CD14-positive monocyte (primary cell): Measurements from ENCODE around the gene KLLN. TPM values are rescaled to one million over a fixed set of nuclear protein-coding genes. Genes with fewer than 3 reads are reported as not detected.

Experiments
- DNase-seq, 3 donors: peaks; one replicate each; pipeline ENCODE4 v3.0.0-alpha.2; 2011 to 2022
- H2AFZ ChIP-seq: 2 replicates; pipeline ENCODE4 v1.6.0; 2012; ENCODE audit warnings: mild to moderate bottlenecking, low read depth, low read length, inconsistent platforms; ENCODE audit not compliant: insufficient read depth, poor library complexity, severe bottlenecking
- H3K27ac ChIP-seq, 2 donors: 1 replicate in 1 of 2; 2 replicates in 1 of 2; pipeline ENCODE4 v1.5.1; 2012 to 2013; ENCODE audit warnings: low read length in 2 of 2, control low read depth in 1 of 2, inconsistent platforms in 1 of 2, low read depth in 1 of 2, mild to moderate bottlenecking in 1 of 2
- H3K27me3 ChIP-seq, 2 donors: one replicate each; pipeline versions ENCODE4 v1.6.0 to v1.6.1; 2011 to 2013; ENCODE audit warnings: low read length in 2 of 2; ENCODE audit not compliant: control insufficient read depth in 2 of 2, insufficient read depth in 2 of 2
- H3K36me3 ChIP-seq, 2 donors: replicated peaks in 1 of 2; 1 replicate in 1 of 2; 2 replicates in 1 of 2; pipeline versions ENCODE4 v1.5.1 to v1.6.1; 2012 to 2013; ENCODE audit warnings: low read length in 2 of 2, control low read depth in 1 of 2, inconsistent platforms in 1 of 2, mild to moderate bottlenecking in 1 of 2; ENCODE audit not compliant: insufficient read depth in 2 of 2, control insufficient read depth in 1 of 2
- H3K4me1 ChIP-seq, 2 donors: 1 replicate in 1 of 2; 2 replicates in 1 of 2; pipeline versions ENCODE4 v1.5.1 to v1.6.1; 2012 to 2013; ENCODE audit warnings: low read length in 2 of 2, control low read depth in 1 of 2, inconsistent platforms in 1 of 2, mild to moderate bottlenecking in 1 of 2, moderate library complexity in 1 of 2; ENCODE audit not compliant: insufficient read depth in 2 of 2, control insufficient read depth in 1 of 2
- H3K4me2 ChIP-seq: replicated peaks from 2 replicates; pipeline ENCODE3; 2012; ENCODE audit warnings: low read length, moderate library complexity, mild to moderate bottlenecking; ENCODE audit not compliant: poor library complexity, severe bottlenecking; ENCODE audit errors: extremely low read depth
- H3K4me3 ChIP-seq, 3 experiments: fragments of 200-600 bp in 1 of 3; sonication (generic) in 1 of 3; replicated peaks in 1 of 3; 1 replicate in 2 of 3; 2 replicates in 1 of 3; pipeline ENCODE4 v1.5.1; 2011 to 2013; ENCODE audit warnings: low read length in 3 of 3, mild to moderate bottlenecking in 3 of 3, control low read depth in 2 of 3, low read depth in 2 of 3, inconsistent platforms in 1 of 3, moderate library complexity in 1 of 3
- H3K79me2 ChIP-seq: 2 replicates; pipeline ENCODE4 v1.6.0; 2012; ENCODE audit warnings: mild to moderate bottlenecking, control low read depth, inconsistent platforms, low read length, moderate library complexity; ENCODE audit not compliant: insufficient read depth
- H3K9ac ChIP-seq: 2 replicates; pipeline ENCODE4 v1.6.0; 2017; ENCODE audit warnings: low read length, mild to moderate bottlenecking; ENCODE audit not compliant: insufficient read depth, poor library complexity, severe bottlenecking
- H3K9me3 ChIP-seq, 2 donors: replicated peaks in 1 of 2; 1 replicate in 1 of 2; 2 replicates in 1 of 2; pipeline versions ENCODE4 v1.5.1 to v1.6.1; 2012 to 2013; ENCODE audit warnings: low read length in 2 of 2, control low read depth in 1 of 2; ENCODE audit not compliant: control insufficient read depth in 1 of 2, insufficient read depth in 1 of 2
- H4K20me1 ChIP-seq: 2 replicates; pipeline ENCODE4 v1.6.0; 2012; ENCODE audit warnings: mild to moderate bottlenecking, low read length, control low read depth, moderate library complexity; ENCODE audit not compliant: insufficient read depth
- H3K27ac Mint-ChIP-seq, 7 donors: one replicate each; pipeline ENCODE4 v1.8.0; 2020; ENCODE audit warnings: mild to moderate bottlenecking in 7 of 7, mixed read lengths in 7 of 7, moderate library complexity in 6 of 7, inconsistent platforms in 2 of 7
- H3K27me3 Mint-ChIP-seq, 3 donors: one replicate each; pipeline ENCODE4 v1.8.0; 2021 to 2022; ENCODE audit warnings: low read depth in 3 of 3, mild to moderate bottlenecking in 3 of 3, mixed read lengths in 3 of 3, moderate library complexity in 3 of 3, inconsistent platforms in 1 of 3
- H3K36me3 Mint-ChIP-seq, 2 donors: one replicate each; pipeline ENCODE4 v1.8.0; 2020; ENCODE audit warnings: mixed read lengths in 2 of 2, inconsistent platforms in 1 of 2, mild to moderate bottlenecking in 1 of 2
- H3K4me1 Mint-ChIP-seq: one replicate; pipeline ENCODE4 v1.8.0; 2020; ENCODE audit warnings: mild to moderate bottlenecking, mixed read lengths
- H3K4me3 Mint-ChIP-seq, 2 donors: one replicate each; pipeline ENCODE4 v1.8.0; 2020; ENCODE audit warnings: mild to moderate bottlenecking in 2 of 2, mixed read lengths in 2 of 2, moderate library complexity in 1 of 2
- H3K9me3 Mint-ChIP-seq, 7 donors: one replicate each; pipeline ENCODE4 v1.8.0; 2020 to 2022; ENCODE audit warnings: mixed read lengths in 7 of 7, mild to moderate bottlenecking in 6 of 7, moderate library complexity in 6 of 7, inconsistent platforms in 2 of 7
- CTCF ChIP-seq: fragments of 200-600 bp; IDR thresholded peaks from one replicate; pipeline ENCODE4 v1.8.0; 2022; ENCODE audit warnings: antibody characterized with exemption, mild to moderate bottlenecking
- WGBS: methylation state at CpG from one replicate; pipeline ENCODE4 v1.1.5; 2013; ENCODE audit warnings: missing lambda C conversion rate; ENCODE audit not compliant: insufficient coverage; 5-methylcytosine and 5-hydroxymethylcytosine counted together
- intact Hi-C, 2 donors: fragments of 100-400 bp; cut with micrococcal nuclease; formaldehyde crosslinking; loops; one replicate each; pipeline versions ENCODE4 v1.15.0 to v1.15.1; 2023
- polyA plus RNA-seq, 3 donors: library from polyadenylated mRNA; depleted of rRNA in 1 of 3; unstranded in 2 of 3; stranded (reverse) in 1 of 3; fragments of 300-500 nt in 2 of 3; fragments of >200 nt in 1 of 3; fragmentation: Illumina TruSeq in 2 of 3; gene quantifications; 1 replicate in 2 of 3; 2 replicates in 1 of 3; pipeline ENCODE4 v1.2.3, GENCODE V29; 2012 to 2021

KLLN gene
- polyA plus RNA-seq, 3 donors = 0.11 to 0.23 (median 0.12) TPM

- H3K4me3 ChIP-seq = no peak overlapping the region
- no peak overlapping the region for H3K27ac ChIP-seq
- H3K27me3 ChIP-seq = no peaks in the 10 kb centered on the region
- TF ChIP-seq CTCF = no peak
- Mint-ChIP-seq H3K9me3 (peaks cover 0 to 9% (median 0%) of the 10 kb centered on the region in 7 donors), H3K27me3 (peaks cover under 1 to 3% (median 2%) of the 10 kb centered on the region in 3 donors), H3K36me3 (no peaks in the 10 kb centered on the region), H3K4me1 (no peaks in the 10 kb centered on the region), H3K4me3 (no peak overlapping the region), H3K27ac (no peak overlapping the region)
- DNase-seq = no peak
- intact Hi-C loops = no loop called here
- H4K20me1 ChIP-seq = no peaks in the 10 kb centered on the region
- 100% methylated on average over 1 of the region's 2 CpGs for WGBS
- no peaks in the 10 kb centered on the region for H3K79me2 ChIP-seq
- H2AFZ ChIP-seq = no peak overlapping the region
- no peak overlapping the region for H3K4me2 ChIP-seq
- H3K36me3 ChIP-seq = no peaks in the 10 kb centered on the region
- H3K9ac ChIP-seq = no peak overlapping the region
- no peaks in the 10 kb centered on the region for H3K4me1 ChIP-seq
- H3K9me3 ChIP-seq = no peaks in the 10 kb centered on the region
These were observed 35.7 kb downstream of the KLLN start for GRCh38 chr10:87827681-87828080.

DNA sequence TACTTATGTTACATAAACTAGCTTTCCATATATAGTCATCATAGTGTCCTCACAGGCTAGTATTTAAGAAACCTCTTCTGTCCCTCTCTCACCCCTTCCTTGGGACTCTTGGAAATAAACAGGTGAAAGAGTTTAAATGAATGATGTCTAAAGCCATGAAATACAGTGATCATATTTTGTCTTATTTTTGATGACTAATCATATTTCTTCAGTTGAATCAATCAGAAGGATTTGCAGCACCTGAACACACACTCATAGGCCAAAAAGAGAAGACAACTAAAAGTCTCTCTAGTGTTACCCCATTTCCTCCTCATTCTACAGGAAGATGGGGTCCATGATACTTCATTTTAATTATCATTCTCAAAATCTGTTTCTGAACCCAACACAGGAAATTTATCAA, 36.7 kb downstream of the KLLN start:
- Mint-ChIP-seq H3K4me1 (no peaks in the 10 kb centered on the region), H3K9me3 (peaks cover 0 to 9% (median 0%) of the 10 kb centered on the region in 7 donors), H3K36me3 (no peaks in the 10 kb centered on the region), H3K4me3 (no peak overlapping the region), H3K27ac (no peak overlapping the region), H3K27me3 (peaks cover 0 to 6% (median 2%) of the 10 kb centered on the region in 3 donors)
- Histone ChIP-seq H3K27me3 (no peaks in the 10 kb centered on the region), H4K20me1 (no peaks in the 10 kb centered on the region), H3K4me3 (no peak overlapping the region), H3K79me2 (no peaks in the 10 kb centered on the region), H3K9ac (no peak overlapping the region), H3K27ac (no peak overlapping the region), H3K9me3 (no peaks in the 10 kb centered on the region), H3K4me2 (no peak overlapping the region), H3K36me3 (no peaks in the 10 kb centered on the region), H3K4me1 (no peaks in the 10 kb centered on the region), H2AFZ (no peak overlapping the region)
- TF ChIP-seq CTCF = no peak
- intact Hi-C loops = no loop called here
- DNase-seq = no peak
